GM12892 (cell line): ENCODE measurements around the gene TBC1D3C.
"Not testable (repeated sequence)": the region's sequence is repeated elsewhere in the genome, so short reads cannot be mapped to it uniquely, and the experiment has no call there.

Experiments used
- POLR2A ChIP-seq: IDR thresholded peaks from 2 replicates; pipeline ENCODE4 v1.6.1; 2011; ENCODE audit warnings: low read depth, low read length, control low read depth
- TAF1 ChIP-seq: IDR thresholded peaks from 2 replicates; pipeline ENCODE4 v1.6.1; 2011; ENCODE audit warnings: low read depth, mild to moderate bottlenecking, control low read depth, low read length, borderline replicate concordance

DNA sequence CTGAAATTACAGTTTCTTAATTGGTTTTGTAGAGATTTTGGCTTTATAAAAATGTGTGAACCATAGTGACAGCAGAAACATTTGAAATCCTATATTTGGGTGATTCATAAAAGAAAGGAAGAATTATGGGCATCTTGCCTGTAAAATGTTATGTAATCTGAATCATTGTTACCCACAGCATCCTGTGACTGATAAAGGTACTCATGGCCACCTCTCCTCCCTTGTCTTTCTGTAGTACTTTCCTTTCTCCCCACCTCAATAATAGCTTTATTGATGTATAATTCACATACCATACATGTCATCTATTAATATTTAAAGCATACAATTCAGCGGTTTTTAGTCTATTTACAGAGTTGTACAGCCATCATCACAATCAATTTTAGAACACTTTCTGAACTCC is 30.8 kb upstream of the TBC1D3C start:
- not testable (repeated sequence) for TF ChIP-seq TAF1, POLR2A
